Karpas-422 (cell line): Measurements from ENCODE around the gene MAVS. TPM values are rescaled to one million over a fixed set of nuclear protein-coding genes. Genes with fewer than 3 reads are reported as not detected.
"Not testable (repeated sequence)": the region's sequence is repeated elsewhere in the genome, so short reads cannot be mapped to it uniquely, and the experiment has no call there.

Source experiments
- DNase-seq: peaks from one replicate; pipeline ENCODE4 v3.0.0-alpha.2; 2015
- H2AFZ ChIP-seq: fragments of 200-600 bp; sonication (generic); 2 replicates; pipeline ENCODE4 v1.6.1; 2014; ENCODE audit warnings: antibody characterized with exemption, low read length, mixed read lengths
- H3K27ac ChIP-seq: fragments of 200-600 bp; sonication (generic); 2 replicates; pipeline ENCODE4 v1.5.1; 2014; ENCODE audit warnings: mild to moderate bottlenecking, low read length, moderate library complexity
- H3K27me3 ChIP-seq: fragments of 200-600 bp; sonication (generic); 2 replicates; pipeline ENCODE4 v1.6.1; 2014; ENCODE audit warnings: low read length, mixed read lengths
- H3K36me3 ChIP-seq: fragments of 200-600 bp; sonication (generic); 2 replicates; pipeline ENCODE4 v1.6.1; 2014; ENCODE audit warnings: low read length, mixed read lengths; ENCODE audit not compliant: insufficient read depth
- H3K4me1 ChIP-seq: fragments of 200-600 bp; sonication (generic); 2 replicates; pipeline ENCODE4 v1.6.1; 2014; ENCODE audit warnings: mild to moderate bottlenecking, low read length, mixed read lengths
- H3K4me2 ChIP-seq: fragments of 200-600 bp; sonication (generic); 2 replicates; pipeline ENCODE4 v1.6.1; 2014; ENCODE audit warnings: low read length, low read depth, mild to moderate bottlenecking; ENCODE audit not compliant: poor library complexity, severe bottlenecking
- H3K4me3 ChIP-seq: fragments of 200-600 bp; sonication (generic); 2 replicates; pipeline ENCODE4 v1.5.1; 2014; ENCODE audit warnings: mild to moderate bottlenecking, antibody characterized with exemption, low read length, mixed read lengths
- H3K79me2 ChIP-seq: fragments of 200-600 bp; sonication (generic); 2 replicates; pipeline ENCODE4 v1.6.1; 2014; ENCODE audit warnings: mild to moderate bottlenecking, low read length, mixed read lengths
- H3K9ac ChIP-seq: fragments of 200-600 bp; sonication (generic); 2 replicates; pipeline ENCODE4 v1.6.0; 2014; ENCODE audit warnings: low read length
- H3K9me2 ChIP-seq: fragments of 200-600 bp; sonication (generic), shearing (Covaris generic); replicated peaks from 2 replicates; pipeline ENCODE4 v1.6.0; 2014; ENCODE audit warnings: mild to moderate bottlenecking, low read length, moderate library complexity; ENCODE audit not compliant: insufficient read depth
- H3K9me3 ChIP-seq: fragments of 300-700, 200-600 bp; sonication (generic); 2 replicates; pipeline ENCODE4 v1.6.1; 2014; ENCODE audit warnings: low read length, mixed read lengths
- H4K20me1 ChIP-seq: fragments of 200-600 bp; sonication (generic); 2 replicates; pipeline ENCODE4 v1.6.1; 2014; ENCODE audit warnings: mild to moderate bottlenecking, antibody characterized with exemption, low read length, low read depth; ENCODE audit not compliant: insufficient read depth
- total RNA-seq: library from RNA; depleted of rRNA; stranded (reverse); fragments of >200 nt; shearing (Covaris generic); gene quantifications from 2 replicates; pipeline ENCODE4 v1.2.3, GENCODE V29; 2014; ENCODE audit warnings: low replicate concordance

MAVS gene
- total RNA-seq, 1 experiment from 2014 or later: 18.4 TPM

- Histone ChIP-seq H3K4me1 (peaks cover 25% of the 10 kb centered on the region), H2AFZ (no peak overlapping the region), H3K27ac (no peak overlapping the region), H3K9me3 (no peaks in the 10 kb centered on the region), H3K27me3 (no peaks in the 10 kb centered on the region), H3K4me3 (no peak overlapping the region), H4K20me1 (no peaks in the 10 kb centered on the region), H3K9ac (no peak overlapping the region), H3K9me2 (no peaks in the 10 kb centered on the region), H3K4me2 (no peak overlapping the region), H3K36me3 (peaks cover 16% of the 10 kb centered on the region), H3K79me2 (peaks cover 18% of the 10 kb centered on the region; the same call in 1 of the 2 replicates)
- no peak for DNase-seq
Observed at GRCh38 chr20:3874194-3874844, 27.7 kb downstream of the MAVS start.

GRCh38 chr20:3875378-3875974, 28.8 kb downstream of the MAVS start:
- Histone ChIP-seq H3K4me2 (no peak overlapping the region), H3K4me3 (no peak overlapping the region), H3K9me3 (no peaks in the 10 kb centered on the region), H3K4me1 (peaks cover 25% of the 10 kb centered on the region), H3K27ac (no peak overlapping the region), H3K27me3 (no peaks in the 10 kb centered on the region), H3K36me3 (peaks cover 16% of the 10 kb centered on the region), H4K20me1 (no peaks in the 10 kb centered on the region), H2AFZ (no peak overlapping the region), H3K79me2 (peaks cover 18% of the 10 kb centered on the region; the same call in 1 of the 2 replicates), H3K9ac (no peak overlapping the region), H3K9me2 (no peaks in the 10 kb centered on the region)
- no peak for DNase-seq

DNA sequence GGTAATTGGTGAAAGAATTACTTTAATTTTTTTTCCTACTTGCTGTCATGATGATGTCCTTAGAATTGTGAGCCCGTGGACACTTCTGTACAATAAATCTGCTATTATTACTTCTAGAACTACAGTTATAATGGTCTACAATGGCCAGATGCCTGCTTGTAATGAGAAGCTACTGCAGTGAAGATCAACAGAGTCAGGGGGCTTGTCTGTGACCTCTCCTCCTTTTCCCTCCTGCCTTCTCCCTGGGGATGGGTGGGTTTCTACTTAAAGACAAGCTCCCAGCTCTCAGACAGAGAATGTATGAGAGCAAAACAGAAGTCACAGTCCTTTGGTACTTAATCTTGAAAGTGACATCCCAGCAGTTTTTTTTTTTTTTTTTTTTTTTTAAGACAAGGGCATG, 29.4 kb downstream of the MAVS start:
- Histone ChIP-seq H4K20me1 (no peaks in the 10 kb centered on the region), H3K9me2 (no peaks in the 10 kb centered on the region), H3K9me3 (no peaks in the 10 kb centered on the region), H3K4me1 (peaks cover 23% of the 10 kb centered on the region), H2AFZ (no peak overlapping the region), H3K4me3 (no peak overlapping the region), H3K27me3 (no peaks in the 10 kb centered on the region), H3K79me2 (peaks cover 18% of the 10 kb centered on the region; the same call in 1 of the 2 replicates), H3K4me2 (no peak overlapping the region), H3K36me3 (peaks cover 16% of the 10 kb centered on the region), H3K27ac (no peak overlapping the region), H3K9ac (no peak overlapping the region)
- DNase-seq: no peak

DNA sequence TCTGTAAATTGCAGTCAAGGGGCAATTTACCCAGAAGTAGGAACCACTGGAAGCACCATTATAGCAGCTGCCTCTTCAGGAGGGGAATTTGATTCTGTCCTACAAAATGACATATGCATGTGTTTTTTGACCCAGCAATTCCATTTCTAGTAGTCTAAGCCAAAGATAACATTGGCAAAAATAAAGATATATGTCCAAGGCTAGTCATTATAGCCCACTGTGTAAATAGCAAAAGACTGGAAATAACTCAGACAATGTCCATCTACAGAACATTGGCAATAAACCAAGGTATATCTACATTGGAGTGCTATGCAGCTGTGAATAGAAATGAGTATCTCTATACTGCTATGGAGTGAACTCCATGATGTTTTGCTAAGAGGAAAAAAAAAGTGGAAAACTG, 30.0 kb downstream of the MAVS start:
- Histone ChIP-seq H3K79me2 (peaks cover 13% of the 10 kb centered on the region; the same call in 1 of the 2 replicates), H3K9ac (no peak overlapping the region), H3K27ac (no peak overlapping the region), H3K27me3 (no peaks in the 10 kb centered on the region), H4K20me1 (no peaks in the 10 kb centered on the region), H3K4me3 (no peak overlapping the region), H2AFZ (no peak overlapping the region), H3K4me1 (peaks cover 16% of the 10 kb centered on the region), H3K9me3 (no peaks in the 10 kb centered on the region), H3K36me3 (peaks cover 10% of the 10 kb centered on the region), H3K4me2 (no peak overlapping the region), H3K9me2 (no peaks in the 10 kb centered on the region)
- DNase-seq: no peak

DNA sequence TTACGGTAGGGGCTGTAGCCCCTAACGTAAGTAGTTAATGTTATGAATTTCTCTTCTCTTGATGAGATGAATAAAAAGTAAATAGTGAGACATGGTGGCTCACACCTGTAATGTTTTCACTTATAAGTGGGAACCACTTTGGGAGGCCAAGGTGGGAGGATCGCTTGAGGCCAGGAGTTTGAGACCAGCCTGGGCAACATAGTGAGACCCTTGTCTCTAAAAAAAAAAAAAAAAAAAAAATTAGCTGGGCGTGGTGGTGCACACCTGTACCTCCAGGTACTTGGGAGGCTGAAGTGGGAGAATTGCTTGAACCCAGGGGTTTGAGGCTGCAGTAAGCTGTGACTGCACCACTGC, 32.3 kb downstream of the MAVS start:
- H3K36me3 ChIP-seq, H3K4me1 ChIP-seq, H3K9me2 ChIP-seq, H3K9me3 ChIP-seq, H3K4me3 ChIP-seq, H4K20me1 ChIP-seq, H3K9ac ChIP-seq, H3K27ac ChIP-seq, H3K79me2 ChIP-seq, H2AFZ ChIP-seq, DNase-seq, H3K27me3 ChIP-seq, H3K4me2 ChIP-seq: not testable (repeated sequence)

GRCh38 chr20:3885715-3886114, 39.1 kb downstream of the MAVS start:
- Histone ChIP-seq H3K9ac (no peak overlapping the region), H3K4me2 (no peak overlapping the region), H2AFZ (no peak overlapping the region), H3K27ac (no peak overlapping the region), H3K36me3 (no peaks in the 10 kb centered on the region), H3K9me2 (no peaks in the 10 kb centered on the region), H3K9me3 (no peaks in the 10 kb centered on the region), H4K20me1 (peaks cover 11% of the 10 kb centered on the region; the same call in 1 of the 2 replicates), H3K4me3 (no peak overlapping the region), H3K27me3 (no peaks in the 10 kb centered on the region), H3K79me2 (peaks cover 37% of the 10 kb centered on the region), H3K4me1 (peaks cover 12% of the 10 kb centered on the region)
- DNase-seq: no peak

- peak overlapping the region; percentile 84 for H3K4me2 ChIP-seq
- H3K36me3 ChIP-seq: peaks cover 19% of the 10 kb centered on the region
- H3K27ac ChIP-seq: peak overlapping the region; percentile 73
- H3K9me3 ChIP-seq: no peaks in the 10 kb centered on the region
- H3K9me2 ChIP-seq: no peaks in the 10 kb centered on the region
- peaks cover 36% of the 10 kb centered on the region for H3K4me1 ChIP-seq
- peak; percentile 75 for DNase-seq
- peak overlapping the region; percentile 84 for H3K4me3 ChIP-seq
- peak overlapping the region; percentile 90 for H3K9ac ChIP-seq
- H3K27me3 ChIP-seq: no peaks in the 10 kb centered on the region
- H3K79me2 ChIP-seq: peaks cover 61% of the 10 kb centered on the region
- peaks cover 34% of the 10 kb centered on the region for H4K20me1 ChIP-seq
- H2AFZ ChIP-seq: peak overlapping the region; percentile 33; the same call in 1 of the 2 replicates
Observed at GRCh38 chr20:3887876-3888620, 41.4 kb downstream of the MAVS start.
